ENCODE results near the gene MTAP.

DNA sequence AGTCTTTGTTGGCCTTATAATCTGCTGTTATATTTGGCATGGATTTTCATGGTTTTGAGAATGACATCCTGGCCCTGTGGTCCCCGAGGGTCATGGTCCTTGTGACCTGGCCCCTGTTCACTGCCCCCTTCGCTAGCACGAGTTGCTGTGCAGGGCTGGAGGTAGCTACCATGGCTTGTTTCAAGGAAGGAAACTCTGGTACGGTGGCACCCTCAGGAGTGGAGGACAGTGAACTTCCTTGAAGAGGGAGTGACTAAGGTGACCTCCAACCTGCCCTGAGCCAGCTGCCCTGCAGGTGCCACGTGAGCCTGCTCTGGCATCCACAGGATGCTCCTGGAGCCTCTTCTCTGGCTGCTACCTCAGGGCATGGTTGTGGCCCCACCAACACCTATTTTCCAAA is 62.1 kb downstream of the MTAP start:
- TF ChIP-seq, protein P1, sequence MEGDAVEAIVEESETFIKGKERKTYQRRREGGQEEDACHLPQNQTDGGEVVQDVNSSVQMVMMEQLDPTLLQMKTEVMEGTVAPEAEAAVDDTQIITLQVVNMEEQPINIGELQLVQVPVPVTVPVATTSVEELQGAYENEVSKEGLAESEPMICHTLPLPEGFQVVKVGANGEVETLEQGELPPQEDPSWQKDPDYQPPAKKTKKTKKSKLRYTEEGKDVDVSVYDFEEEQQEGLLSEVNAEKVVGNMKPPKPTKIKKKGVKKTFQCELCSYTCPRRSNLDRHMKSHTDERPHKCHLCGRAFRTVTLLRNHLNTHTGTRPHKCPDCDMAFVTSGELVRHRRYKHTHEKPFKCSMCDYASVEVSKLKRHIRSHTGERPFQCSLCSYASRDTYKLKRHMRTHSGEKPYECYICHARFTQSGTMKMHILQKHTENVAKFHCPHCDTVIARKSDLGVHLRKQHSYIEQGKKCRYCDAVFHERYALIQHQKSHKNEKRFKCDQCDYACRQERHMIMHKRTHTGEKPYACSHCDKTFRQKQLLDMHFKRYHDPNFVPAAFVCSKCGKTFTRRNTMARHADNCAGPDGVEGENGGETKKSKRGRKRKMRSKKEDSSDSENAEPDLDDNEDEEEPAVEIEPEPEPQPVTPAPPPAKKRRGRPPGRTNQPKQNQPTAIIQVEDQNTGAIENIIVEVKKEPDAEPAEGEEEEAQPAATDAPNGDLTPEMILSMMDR (IDR thresholded peaks at IDR 0.05 in 8 of 11, conservative IDR thresholded peaks at IDR 0.05 in 3 of 11) = no peak
- no peak for TF ChIP-seq POLR2A (IDR thresholded peaks at IDR 0.05)
- TF ChIP-seq POLR2AphosphoS5 (IDR thresholded peaks at IDR 0.05) = no peak
